Erythroblast (primary cell): ENCODE measurements around the gene ERBB2.

Experiments
- GATA1 ChIP-seq: IDR thresholded peaks from 2 replicates; pipeline ENCODE4 v1.6.1; 2011; ENCODE audit warnings: low read depth, mild to moderate bottlenecking, control low read depth, low read length, moderate library complexity
- POLR2A ChIP-seq: IDR thresholded peaks from 2 replicates; pipeline ENCODE4 v1.6.1; 2011; ENCODE audit warnings: mild to moderate bottlenecking, low read length

- TF ChIP-seq POLR2A, result no peak
- no peak for TF ChIP-seq GATA1
Observed at GRCh38 chr17:39651923-39652586, 47.8 kb upstream of the ERBB2 start.
